Loucy (cell line): ENCODE measurements around the gene ZNF750.

Experiments
- EZH2phosphoT487 ChIP-seq: fragments of 200-600 bp; IDR thresholded peaks from 2 replicates; pipeline ENCODE4 v1.6.1; 2018; ENCODE audit warnings: antibody characterized with exemption, mild to moderate bottlenecking, moderate library complexity, borderline replicate concordance
- TF ChIP-seq, protein P1 (sequence below): fragments of 200-600 bp; sonication (generic); conservative IDR thresholded peaks from 2 replicates; pipeline ENCODE4 v1.5.1; 2014; ENCODE audit warnings: mild to moderate bottlenecking, antibody characterized with exemption, low read length

DNA sequence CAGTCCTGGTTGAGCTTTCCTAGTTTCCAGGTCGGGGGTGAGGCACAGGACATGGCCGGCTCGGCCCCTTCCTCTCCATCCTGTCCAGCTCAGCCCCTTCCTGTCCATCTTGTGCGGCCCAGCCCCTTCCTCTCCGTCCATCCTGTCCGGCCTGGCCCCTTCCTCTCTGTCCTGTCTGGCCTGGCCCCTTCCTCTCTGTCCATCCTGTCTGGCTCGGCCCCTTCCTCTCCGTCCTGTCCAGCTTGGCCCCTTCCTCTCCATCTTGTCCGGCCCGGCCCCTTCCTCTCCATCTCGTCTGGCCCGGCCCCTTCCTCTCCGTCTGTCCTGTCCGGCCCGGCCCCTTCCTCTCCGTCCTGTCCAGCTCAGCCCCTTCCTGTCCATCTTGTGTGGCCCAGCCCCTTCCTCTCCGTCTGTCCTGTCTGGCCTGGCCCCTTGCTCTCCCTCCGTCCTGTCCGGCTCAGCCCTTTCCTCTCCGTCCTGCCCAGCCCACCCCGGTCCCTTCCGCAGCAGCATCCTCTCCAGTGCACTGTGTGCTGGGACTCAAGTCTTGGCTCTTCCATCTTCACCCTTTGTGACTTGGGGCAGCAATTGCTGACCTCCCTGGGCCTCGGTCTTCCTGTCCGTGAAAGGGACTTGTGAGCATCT is 5.5 kb upstream of the ZNF750 start:
- TF ChIP-seq EZH2phosphoT487: no peak
- TF ChIP-seq, protein P1, sequence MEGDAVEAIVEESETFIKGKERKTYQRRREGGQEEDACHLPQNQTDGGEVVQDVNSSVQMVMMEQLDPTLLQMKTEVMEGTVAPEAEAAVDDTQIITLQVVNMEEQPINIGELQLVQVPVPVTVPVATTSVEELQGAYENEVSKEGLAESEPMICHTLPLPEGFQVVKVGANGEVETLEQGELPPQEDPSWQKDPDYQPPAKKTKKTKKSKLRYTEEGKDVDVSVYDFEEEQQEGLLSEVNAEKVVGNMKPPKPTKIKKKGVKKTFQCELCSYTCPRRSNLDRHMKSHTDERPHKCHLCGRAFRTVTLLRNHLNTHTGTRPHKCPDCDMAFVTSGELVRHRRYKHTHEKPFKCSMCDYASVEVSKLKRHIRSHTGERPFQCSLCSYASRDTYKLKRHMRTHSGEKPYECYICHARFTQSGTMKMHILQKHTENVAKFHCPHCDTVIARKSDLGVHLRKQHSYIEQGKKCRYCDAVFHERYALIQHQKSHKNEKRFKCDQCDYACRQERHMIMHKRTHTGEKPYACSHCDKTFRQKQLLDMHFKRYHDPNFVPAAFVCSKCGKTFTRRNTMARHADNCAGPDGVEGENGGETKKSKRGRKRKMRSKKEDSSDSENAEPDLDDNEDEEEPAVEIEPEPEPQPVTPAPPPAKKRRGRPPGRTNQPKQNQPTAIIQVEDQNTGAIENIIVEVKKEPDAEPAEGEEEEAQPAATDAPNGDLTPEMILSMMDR: no peak
